GM19193 (cell line): Measurements from ENCODE around the gene BZW1.

ENCODE experiments used
- POLR2A ChIP-seq: IDR thresholded peaks from 4 replicates; pipeline ENCODE4 v1.6.1; 2011; ENCODE audit not compliant: insufficient read depth, insufficient read length; ENCODE audit errors: extremely low read depth

The BZW1 gene

GRCh38 chr2:200784215-200784614, 27.5 kb upstream of the BZW1 start:
- no peak for TF ChIP-seq POLR2A

DNA sequence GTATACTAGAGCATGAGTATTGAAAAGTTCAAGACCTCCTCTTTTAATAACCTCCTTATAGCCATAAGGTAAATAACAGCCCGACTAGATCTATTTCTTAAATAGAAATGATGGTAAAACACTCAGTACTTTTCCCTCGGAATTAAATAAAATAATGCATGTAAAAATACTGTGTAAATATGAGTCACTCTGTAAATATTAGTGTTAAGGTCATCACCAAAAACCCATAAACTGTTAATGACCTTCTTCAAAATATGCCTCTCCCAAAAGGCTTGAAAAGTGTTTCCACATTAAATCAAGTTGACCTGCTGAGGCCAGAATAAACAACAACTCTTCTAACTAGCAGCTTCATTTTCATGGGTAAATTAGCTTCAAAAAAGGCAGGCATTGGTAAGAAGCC, 25.3 kb upstream of the BZW1 start:
- no peak for TF ChIP-seq POLR2A

DNA sequence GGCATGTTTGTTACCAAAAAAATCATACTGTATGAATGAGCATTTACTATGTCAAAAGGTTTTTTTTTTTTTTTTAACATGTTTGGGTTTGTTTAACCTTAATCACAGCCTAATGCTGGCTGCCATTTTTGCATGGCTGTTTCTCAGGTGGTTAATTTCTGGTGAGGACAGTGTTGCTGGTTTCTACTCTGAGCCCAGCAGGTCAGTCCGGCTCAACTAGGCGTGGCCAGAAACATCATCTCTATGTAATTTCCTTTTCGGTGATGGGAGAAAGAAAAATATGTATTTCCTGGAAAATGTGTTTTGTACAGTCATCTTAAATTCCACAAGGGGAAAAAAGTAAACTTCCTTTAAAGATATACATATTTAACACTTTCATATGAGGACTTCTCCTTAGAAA, 24.9 kb upstream of the BZW1 start:
- no peak for TF ChIP-seq POLR2A

DNA sequence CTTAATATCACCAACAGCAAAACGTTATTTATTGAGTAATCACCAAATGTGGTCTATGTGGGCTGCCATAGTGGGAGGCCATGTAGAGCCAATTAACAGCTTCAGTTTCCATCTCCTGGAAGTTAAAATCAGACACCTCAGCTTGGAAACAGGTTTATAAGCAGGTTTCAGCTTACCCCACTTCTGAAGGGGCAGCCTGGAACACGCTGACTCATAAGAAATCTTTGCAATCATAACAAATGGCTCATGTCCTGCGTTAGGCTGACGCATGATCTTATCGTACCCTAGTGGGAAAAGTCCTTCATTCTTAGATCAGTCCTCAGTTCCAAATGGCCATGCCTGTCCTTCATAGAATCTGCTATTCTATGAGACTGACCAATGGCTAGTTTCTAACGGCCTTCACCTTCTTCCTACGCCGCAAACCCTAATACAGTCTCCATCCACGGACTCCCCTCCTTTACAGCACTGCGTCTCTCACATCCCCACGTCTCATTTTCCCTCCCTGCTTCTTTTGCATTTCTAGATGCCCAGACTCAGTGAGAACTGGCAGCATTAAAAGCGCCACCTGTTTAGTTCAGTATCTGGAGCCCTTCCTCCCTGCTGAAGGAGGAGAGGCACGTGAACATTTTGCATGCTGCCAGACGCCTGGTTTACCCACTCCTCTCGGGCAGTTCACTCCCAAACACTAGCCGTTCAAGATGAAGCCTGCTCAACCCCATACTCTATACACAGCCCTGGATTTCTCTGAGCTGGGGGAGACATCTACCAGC, 24.2 kb upstream of the BZW1 start:
- TF ChIP-seq POLR2A = no peak

DNA sequence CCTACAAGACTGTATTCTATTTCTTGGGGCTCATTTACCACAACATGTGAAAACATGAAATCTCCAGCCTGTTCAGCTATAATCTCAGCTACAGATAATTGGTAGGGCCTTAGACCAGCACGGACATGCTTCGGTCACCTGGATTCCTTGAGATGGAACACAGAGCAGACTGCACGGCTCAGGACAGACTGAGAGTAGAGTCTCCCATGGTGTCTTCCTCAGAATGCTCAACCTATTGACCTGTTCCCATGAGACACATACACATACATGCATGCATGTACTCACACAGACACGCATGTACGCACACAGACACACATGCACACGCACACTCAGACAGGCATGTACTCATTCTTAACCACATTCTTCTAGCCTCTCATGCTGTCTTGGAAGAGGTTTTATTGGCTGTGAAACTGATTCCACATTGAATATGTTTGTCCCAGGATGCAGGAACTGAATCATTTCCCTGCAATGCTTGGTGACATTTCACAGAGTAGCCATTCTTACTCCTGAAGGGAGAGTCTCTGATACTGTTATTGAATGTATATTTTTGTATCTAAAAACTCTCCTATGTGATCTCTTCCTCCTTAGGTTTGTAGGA, 23.5 kb upstream of the BZW1 start:
- TF ChIP-seq POLR2A = no peak

DNA sequence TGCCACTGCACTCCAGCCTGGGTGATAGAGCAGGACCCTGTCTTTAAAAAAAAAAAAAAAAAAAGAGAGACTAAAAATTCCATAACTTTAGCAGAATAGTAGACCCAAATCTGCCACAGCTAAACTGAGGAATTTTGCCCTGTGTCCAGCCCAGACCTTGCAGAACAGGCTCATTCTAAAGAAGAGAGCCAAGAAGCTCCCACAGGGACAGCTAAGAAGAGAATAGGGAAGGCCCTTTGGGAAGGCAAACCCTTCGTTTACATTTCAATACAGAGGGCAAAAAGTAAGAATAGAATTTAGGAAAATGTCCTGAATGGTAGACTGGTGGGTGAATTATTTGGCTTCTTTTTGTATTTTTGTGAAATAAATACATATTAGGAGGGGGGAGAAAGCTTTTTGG, 21.5 kb upstream of the BZW1 start:
- no peak for TF ChIP-seq POLR2A

DNA sequence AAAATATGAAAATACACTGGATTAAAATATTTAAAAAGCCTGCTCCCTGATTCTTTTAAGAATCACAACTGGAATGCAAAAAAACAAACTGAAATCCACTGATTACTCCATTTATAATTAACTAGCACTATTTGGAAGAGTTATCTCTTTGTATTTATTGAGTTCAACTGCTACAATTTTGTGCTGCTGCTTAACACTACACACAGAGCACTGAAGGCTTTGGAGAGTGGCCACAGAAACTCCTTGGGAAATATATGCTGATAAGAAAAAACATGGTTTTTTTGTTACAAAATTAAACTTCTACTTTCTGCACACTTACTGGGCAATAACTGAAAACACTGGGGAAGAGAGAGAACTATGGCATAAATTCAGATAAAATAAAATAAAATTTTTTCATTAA, 19.8 kb upstream of the BZW1 start:
- no peak for TF ChIP-seq POLR2A

DNA sequence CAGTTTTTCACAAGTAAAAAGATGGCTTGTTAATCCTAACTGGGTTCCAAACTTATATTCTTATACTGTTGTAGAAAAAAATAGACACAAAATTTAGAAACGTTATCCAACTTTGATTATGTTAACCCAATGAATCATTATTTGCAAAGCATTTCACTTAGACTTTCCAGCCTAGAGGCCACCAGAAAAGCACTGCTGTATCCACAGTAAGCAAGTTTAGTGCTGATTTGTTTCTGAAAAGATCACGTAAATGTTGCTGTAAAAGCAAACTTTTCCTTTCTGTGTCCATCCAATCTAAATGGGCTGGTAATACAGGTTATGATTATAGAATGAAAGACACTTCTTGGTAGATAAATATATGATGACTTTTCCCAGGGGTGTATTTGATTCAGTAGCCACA, 17.6 kb upstream of the BZW1 start:
- TF ChIP-seq POLR2A = no peak

DNA sequence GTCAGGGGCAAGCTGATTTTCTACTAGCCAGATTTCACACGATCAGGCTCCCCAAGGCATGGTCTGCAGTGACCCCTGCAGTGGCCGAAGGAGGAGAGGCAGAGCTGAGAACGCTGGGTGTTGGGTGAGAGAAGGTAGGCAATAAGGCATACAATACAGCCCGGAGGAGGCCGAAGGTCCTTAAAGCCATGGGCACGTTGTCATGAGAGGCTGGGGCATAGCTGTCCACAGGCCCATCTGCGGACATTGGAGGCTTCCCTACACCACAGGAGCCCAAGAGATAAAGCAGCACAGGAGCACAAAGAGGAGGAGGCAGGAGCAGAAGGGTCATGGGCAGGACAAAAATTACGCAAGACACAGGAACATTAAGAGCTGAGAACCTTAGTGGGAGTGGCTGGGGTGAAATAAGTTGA, 16.7 kb upstream of the BZW1 start:
- no peak for TF ChIP-seq POLR2A

GRCh38 chr2:200796561-200796960, 15.1 kb upstream of the BZW1 start:
- TF ChIP-seq POLR2A = no peak

- no peak for TF ChIP-seq POLR2A
Observed at GRCh38 chr2:200797242-200797770, 14.4 kb upstream of the BZW1 start.

GRCh38 chr2:200798514-200798913, 13.2 kb upstream of the BZW1 start:
- TF ChIP-seq POLR2A = no peak

- TF ChIP-seq POLR2A = no peak
Observed at GRCh38 chr2:200800458-200800857, 11.3 kb upstream of the BZW1 start.

DNA sequence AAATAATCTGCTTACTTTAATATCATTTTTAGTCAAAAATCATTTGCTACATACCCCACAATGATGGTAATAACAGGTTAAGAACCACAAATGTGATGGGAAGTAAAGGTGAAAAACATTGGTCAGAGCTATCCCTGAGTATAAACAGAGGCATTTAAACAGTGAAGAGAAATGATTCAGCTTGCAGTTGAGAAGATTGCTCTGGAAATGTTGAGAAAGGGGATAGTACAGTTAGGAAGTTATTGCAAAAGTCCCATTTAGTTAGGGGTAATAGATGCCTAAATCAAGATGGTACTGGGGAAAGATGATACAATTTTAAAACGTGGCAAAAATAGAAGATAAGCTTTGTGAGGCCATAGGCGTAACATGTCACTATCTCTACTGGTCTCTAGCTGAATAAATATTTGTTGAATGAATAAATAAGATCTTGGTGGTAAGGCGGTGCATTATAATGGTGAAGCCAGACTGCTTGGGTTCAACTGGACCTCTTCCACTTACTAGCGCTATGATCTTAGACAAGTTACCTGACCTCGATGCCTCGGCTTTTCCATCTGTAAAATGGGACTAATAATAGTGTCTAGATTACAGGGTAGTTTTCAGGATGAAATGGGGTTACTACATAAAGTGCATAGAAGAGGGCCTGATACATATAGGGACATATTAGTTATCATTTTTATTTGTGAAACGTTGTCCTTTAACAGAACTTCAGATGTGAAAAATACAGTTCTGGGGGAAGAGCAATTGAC, 2.0 kb upstream of the BZW1 start:
- no peak for TF ChIP-seq POLR2A

GRCh38 chr2:200810252-200810997, 1.3 kb upstream of the BZW1 start:
- no peak for TF ChIP-seq POLR2A
